PC-3 (cell line): ENCODE data around the gene PPP6C.

ENCODE experiments used
- CTCF ChIP-seq: fragments of 300-600 bp; sonication (generic); conservative IDR thresholded peaks from 2 replicates; pipeline ENCODE4 v1.5.1; 2017; ENCODE audit warnings: antibody characterized with exemption, low read depth, mild to moderate bottlenecking, low read length
- EZH2 ChIP-seq: fragments of 300-600 bp; sonication (generic); IDR thresholded peaks from one replicate; pipeline ENCODE4 v1.6.1; 2017; ENCODE audit warnings: antibody characterized with exemption, mild to moderate bottlenecking, low read length; ENCODE audit not compliant: unreplicated experiment

- TF ChIP-seq CTCF (no peak), EZH2 (no peak)
Observed at GRCh38 chr9:125202846-125203618, 13.4 kb upstream of the PPP6C start.
